Left lung (tissue), 10 donors: ENCODE data around the gene COQ8A. TPM values are rescaled to one million over a fixed set of nuclear protein-coding genes. Genes with fewer than 3 reads are reported as not detected.

Source experiments
- ATAC-seq: fragments of 200-7000 bp; cut with Tn5 transposase; one replicate; pipeline ENCODE4 v1.9.1; 2020; ENCODE audit warnings: moderate library complexity
- DNase-seq, 4 donors: peaks; one replicate each; pipeline ENCODE4 v3.0.0-alpha.2; 2013 to 2020
- H3K27ac ChIP-seq, 2 donors: fragments of 200-600 bp; sonication (generic) in 1 of 2; one replicate each; pipeline versions ENCODE4 v1.5.0 to v1.8.0; 2020 to 2021
- H3K27me3 ChIP-seq, 2 donors: fragments of 200-600 bp; sonication (generic) in 1 of 2; one replicate each; pipeline versions ENCODE4 v1.5.0 to v1.8.0; 2020 to 2021
- H3K36me3 ChIP-seq, 2 donors: fragments of 200-600 bp; sonication (generic) in 1 of 2; one replicate each; pipeline versions ENCODE4 v1.5.0 to v1.8.0; 2020 to 2021
- H3K4me1 ChIP-seq, 2 donors: fragments of 200-600 bp; one replicate each; pipeline ENCODE4 v1.8.0; 2021
- H3K4me3 ChIP-seq, 2 donors: fragments of 200-600 bp; sonication (generic) in 1 of 2; one replicate each; pipeline versions ENCODE4 v1.5.0 to v1.8.0; 2020 to 2021; ENCODE audit warnings: mild to moderate bottlenecking in 1 of 2
- H3K9me3 ChIP-seq, 2 donors: fragments of 200-600 bp; sonication (generic) in 1 of 2; one replicate each; pipeline versions ENCODE4 v1.5.0 to v1.8.0; 2020 to 2021
- intact Hi-C, 2 donors: fragments of 100-400 bp; cut with DNase I; formaldehyde crosslinking; loops; one replicate each; pipeline versions ENCODE4 v1.11.2 to v1.14.2; 2022
- polyA plus RNA-seq, 6 donors: library from polyadenylated mRNA; unstranded; fragments of 120-200 nt; gene quantifications; one replicate each; pipeline ENCODE4 v1.2.1, GENCODE V29; 2013; ENCODE audit not compliant: insufficient read length in 6 of 6
- total RNA-seq, 2 donors: library from RNA; stranded (reverse); fragmentation: NEBNext Ultra II Directional; extraction: Animal tissue kit (Norgen Biotek cat#: 25700); gene quantifications; one replicate each; pipeline ENCODE4 v1.2.1, GENCODE V29; 2021
- TF ChIP-seq, protein P1 (sequence below), 2 donors: fragments of 200-600 bp; sonication (generic) in 1 of 2; IDR thresholded peaks; one replicate each; pipeline versions ENCODE4 v1.5.0 to v1.8.0; 2021; ENCODE audit warnings: antibody characterized with exemption in 2 of 2
- donor health status: DM: no; HTN: yes; CAD: no.
- donor health status: DM: no; HTN: no; CAD: no.

Gene COQ8A
- total and polyA plus RNA-seq, 8 donors, result 14.5 to 41.5 (median 32.2) TPM

DNA sequence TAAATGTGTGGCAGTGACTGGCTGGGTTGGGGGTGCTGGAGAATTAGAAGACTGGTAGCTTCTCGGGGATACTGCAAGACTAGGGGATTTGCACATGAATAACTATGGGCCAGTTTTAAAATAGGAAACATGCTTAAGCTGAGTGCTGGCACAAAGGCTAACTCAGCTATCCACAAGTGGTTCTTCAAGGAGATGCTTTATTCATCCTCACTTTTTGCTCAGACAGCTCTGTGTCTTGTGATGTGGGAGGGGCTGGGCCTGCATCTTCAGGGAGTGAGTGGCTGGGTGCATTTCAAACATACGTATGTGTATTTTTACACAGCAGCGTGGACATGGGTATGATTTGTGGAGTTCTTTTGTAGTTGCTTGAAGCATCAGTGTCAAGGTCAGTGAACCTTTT is 2.3 kb downstream of the COQ8A start:
- TF ChIP-seq, protein P1, sequence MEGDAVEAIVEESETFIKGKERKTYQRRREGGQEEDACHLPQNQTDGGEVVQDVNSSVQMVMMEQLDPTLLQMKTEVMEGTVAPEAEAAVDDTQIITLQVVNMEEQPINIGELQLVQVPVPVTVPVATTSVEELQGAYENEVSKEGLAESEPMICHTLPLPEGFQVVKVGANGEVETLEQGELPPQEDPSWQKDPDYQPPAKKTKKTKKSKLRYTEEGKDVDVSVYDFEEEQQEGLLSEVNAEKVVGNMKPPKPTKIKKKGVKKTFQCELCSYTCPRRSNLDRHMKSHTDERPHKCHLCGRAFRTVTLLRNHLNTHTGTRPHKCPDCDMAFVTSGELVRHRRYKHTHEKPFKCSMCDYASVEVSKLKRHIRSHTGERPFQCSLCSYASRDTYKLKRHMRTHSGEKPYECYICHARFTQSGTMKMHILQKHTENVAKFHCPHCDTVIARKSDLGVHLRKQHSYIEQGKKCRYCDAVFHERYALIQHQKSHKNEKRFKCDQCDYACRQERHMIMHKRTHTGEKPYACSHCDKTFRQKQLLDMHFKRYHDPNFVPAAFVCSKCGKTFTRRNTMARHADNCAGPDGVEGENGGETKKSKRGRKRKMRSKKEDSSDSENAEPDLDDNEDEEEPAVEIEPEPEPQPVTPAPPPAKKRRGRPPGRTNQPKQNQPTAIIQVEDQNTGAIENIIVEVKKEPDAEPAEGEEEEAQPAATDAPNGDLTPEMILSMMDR (IDR thresholded peaks at IDR 0.05), result no peak
- intact Hi-C loops, result no loop called here
- no peaks in the 10 kb centered on the region for H3K27me3 ChIP-seq
- H3K4me1 ChIP-seq, result peaks cover 14 to 47% of the 10 kb centered on the region in 2 donors
- no peak overlapping the region for H3K27ac ChIP-seq
- ATAC-seq, result no peak
- H3K4me3 ChIP-seq, result no peak overlapping the region
- H3K36me3 ChIP-seq, result no peaks in the 10 kb centered on the region
- no peaks in the 10 kb centered on the region for H3K9me3 ChIP-seq
- no peak for DNase-seq

DNA sequence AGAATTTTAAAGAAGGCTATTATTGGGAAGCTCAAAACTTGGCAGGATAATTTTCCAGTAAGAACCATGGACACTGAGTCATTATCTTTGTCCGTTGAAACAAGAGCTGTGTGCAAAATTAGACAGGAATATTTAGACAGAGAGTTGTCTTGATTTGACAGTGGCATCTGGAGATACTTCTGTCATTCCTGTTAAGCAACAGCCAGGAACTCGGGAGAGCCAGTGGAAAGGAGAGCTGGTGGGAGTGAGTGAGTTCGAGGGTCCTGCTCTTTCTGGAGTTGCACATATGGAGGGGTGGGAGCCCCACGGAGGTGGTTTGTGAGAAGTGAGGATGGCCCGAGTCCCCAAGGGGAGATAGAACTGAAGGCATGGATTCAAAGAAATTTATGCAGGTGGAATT is 3.1 kb downstream of the COQ8A start:
- no peaks in the 10 kb centered on the region for H3K9me3 ChIP-seq
- DNase-seq (no peak), ATAC-seq (no peak)
- intact Hi-C loops, result no loop called here
- H3K4me3 ChIP-seq, result no peak overlapping the region
- TF ChIP-seq, protein P1 (IDR thresholded peaks at IDR 0.05), result no peak
- H3K27me3 ChIP-seq, result no peaks in the 10 kb centered on the region
- no peaks in the 10 kb centered on the region for H3K36me3 ChIP-seq
- H3K27ac ChIP-seq, result no peak overlapping the region
- peaks cover 14 to 41% of the 10 kb centered on the region in 2 donors for H3K4me1 ChIP-seq

- no peaks in the 10 kb centered on the region for H3K27me3 ChIP-seq
- no peaks in the 10 kb centered on the region for H3K36me3 ChIP-seq
- DNase-seq (no peak), ATAC-seq (no peak)
- H3K9me3 ChIP-seq, result no peaks in the 10 kb centered on the region
- H3K4me1 ChIP-seq, result peaks cover 6 to 34% of the 10 kb centered on the region in 2 donors
- TF ChIP-seq, protein P1 (IDR thresholded peaks at IDR 0.05), result no peak
- intact Hi-C loops, result no loop called here
- no peak overlapping the region for H3K27ac ChIP-seq
- no peak overlapping the region for H3K4me3 ChIP-seq
Measured at GRCh38 chr1:226943927-226944326, 3.8 kb downstream of the COQ8A start.

GRCh38 chr1:226945106-226945857 is 5.2 kb downstream of the COQ8A start:
- Histone ChIP-seq H3K27ac (peak overlapping the region in 1 of 2 donors; percentile 39), H3K36me3 (no peaks in the 10 kb centered on the region), H3K9me3 (no peaks in the 10 kb centered on the region), H3K27me3 (no peaks in the 10 kb centered on the region), H3K4me1 (peaks cover 6 to 34% of the 10 kb centered on the region in 2 donors), H3K4me3 (no peak overlapping the region)
- TF ChIP-seq, protein P1 (IDR thresholded peaks at IDR 0.05), result no peak
- DNase-seq (peak in 1 of 4 donors; percentile 35), ATAC-seq (peak; percentile 71)
- intact Hi-C loops, result no loop called here

DNA sequence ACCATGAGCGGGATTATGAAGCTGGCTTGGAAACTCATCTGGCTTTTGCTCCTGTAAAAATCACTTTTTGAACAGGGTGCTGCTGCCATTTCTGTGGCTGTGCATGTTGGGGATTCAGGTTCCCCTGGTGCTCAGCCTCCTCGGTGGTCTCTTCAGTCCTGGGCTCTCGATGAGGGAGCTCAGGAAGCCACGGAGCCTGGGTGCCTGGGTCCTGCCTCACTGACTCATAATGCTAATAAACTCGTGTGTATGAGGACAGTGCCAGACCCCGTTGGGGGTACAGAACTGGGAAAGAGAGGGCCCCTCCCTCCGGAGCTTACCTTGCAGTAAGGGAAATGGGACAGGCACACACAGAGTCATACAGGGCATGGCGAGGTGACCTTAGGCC is 5.8 kb downstream of the COQ8A start:
- Histone ChIP-seq H3K36me3 (no peaks in the 10 kb centered on the region), H3K9me3 (no peaks in the 10 kb centered on the region), H3K4me3 (no peak overlapping the region), H3K27me3 (no peaks in the 10 kb centered on the region), H3K4me1 (peaks cover 6 to 28% of the 10 kb centered on the region in 2 donors), H3K27ac (peak overlapping the region in 1 of 2 donors; percentile 39)
- intact Hi-C loops, result no loop called here
- TF ChIP-seq, protein P1 (IDR thresholded peaks at IDR 0.05), result no peak
- no peak for ATAC-seq
- DNase-seq, result no peak
